ENCODE measurements around the gene SP6.

SP6 gene

DNA sequence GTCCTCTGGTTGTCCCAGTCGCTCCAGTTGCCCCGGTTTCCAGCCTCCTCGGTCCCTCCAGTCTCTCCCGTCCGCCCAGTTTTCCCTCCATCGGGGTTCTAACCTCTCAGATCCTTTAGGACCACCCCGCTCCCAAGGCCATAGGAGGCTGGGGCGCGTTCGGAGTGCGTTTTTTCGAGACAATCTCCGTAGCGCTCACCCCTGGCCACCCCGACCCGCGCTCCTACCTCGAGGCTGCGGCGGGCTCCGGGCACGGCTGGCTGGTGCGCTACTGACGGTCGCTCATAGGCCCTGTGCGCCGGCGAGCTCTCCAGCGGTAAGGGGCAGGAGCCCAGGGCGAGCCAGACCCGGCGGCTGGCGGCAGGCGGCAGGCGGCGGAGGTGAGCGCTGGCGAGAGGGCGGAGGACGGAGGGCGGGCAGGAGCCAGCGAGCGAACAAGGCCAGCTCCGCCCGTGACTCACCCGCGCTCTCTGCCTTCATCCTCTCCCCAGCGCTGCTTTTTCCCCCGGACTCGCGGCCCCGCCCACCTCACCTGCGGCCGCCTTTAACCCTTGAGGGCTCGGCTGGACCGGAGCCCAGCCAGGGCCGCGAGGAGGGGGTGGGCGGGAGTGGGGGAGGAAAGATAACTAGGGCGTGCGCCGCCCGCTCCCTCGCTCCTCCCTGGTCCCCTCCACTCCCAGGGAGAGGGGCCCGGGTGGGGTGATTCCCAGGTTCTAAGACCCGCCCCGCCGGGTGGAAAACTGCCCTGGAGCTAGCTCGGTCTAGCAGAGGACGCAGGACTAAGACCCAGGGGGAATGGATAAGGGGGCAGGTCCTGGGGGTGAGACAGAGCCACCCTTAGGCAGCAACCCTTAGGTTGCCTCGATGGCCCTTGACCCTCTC, at the start of gene SP6:
SP6 (minus strand) TSS at position 472 of the 882 bp plus-strand sequence. CDS start 2,734 bp downstream, outside the sequence.
- DNase-seq, result peak; percentile 89

DNA sequence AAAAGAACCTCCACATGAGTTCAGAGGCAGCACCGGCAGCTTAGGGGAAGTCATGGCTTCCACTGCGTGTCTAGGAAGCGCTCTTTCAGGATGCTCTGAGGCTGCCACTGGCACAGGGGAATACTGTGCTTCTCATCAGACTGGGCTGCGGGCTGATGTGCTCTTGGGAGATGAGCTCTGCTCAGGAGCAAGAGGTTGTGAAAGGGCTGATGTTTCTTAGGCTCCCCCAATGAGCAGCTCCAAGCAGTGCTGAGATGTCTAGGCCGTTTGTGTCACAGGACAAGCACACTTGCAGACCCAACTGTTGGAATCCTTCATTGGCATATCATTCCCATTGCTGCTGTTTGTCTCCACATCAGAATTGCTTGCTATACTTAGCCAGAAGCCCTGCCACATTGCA, 48.7 kb upstream of the SP6 start:
- no peak for DNase-seq

DNA sequence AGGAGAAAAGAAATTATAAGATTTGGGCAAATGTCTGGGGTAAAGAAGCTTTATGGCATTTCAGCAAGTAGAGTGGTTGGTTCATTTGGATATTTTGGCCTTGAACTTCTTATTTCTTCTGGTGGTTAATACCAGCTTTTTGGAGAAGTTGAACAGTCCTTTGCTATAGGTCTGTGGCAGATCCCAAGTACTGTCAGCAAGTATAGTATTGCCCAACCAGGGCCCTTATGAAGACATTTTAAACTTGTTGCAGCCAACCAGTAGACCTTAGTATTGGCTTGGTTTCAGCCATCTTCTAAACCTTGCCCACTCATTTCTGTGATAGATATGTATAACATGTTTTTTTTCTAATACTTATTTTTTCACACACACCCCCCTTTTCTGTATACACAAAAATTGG, 47.3 kb upstream of the SP6 start:
- DNase-seq, result no peak

DNA sequence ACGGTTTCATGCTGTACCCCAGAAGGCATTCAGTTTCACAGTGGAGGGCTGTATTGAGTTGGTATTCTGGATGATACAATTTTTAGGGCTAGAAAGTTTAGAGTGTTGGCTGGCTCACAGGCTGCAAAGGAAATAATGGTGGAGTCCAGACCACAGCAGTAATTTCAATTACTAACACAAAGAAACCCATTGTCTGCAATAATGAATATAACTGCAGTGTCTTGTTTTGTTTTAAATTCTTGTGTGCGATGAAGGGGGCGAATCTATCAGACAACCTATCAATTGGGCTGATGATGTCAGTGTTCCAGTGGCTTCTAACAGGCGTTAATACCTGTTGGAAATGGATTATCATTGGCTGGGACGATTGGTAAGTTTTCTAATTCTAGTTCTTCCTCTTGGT, 46.6 kb upstream of the SP6 start:
- DNase-seq, result no peak

DNA sequence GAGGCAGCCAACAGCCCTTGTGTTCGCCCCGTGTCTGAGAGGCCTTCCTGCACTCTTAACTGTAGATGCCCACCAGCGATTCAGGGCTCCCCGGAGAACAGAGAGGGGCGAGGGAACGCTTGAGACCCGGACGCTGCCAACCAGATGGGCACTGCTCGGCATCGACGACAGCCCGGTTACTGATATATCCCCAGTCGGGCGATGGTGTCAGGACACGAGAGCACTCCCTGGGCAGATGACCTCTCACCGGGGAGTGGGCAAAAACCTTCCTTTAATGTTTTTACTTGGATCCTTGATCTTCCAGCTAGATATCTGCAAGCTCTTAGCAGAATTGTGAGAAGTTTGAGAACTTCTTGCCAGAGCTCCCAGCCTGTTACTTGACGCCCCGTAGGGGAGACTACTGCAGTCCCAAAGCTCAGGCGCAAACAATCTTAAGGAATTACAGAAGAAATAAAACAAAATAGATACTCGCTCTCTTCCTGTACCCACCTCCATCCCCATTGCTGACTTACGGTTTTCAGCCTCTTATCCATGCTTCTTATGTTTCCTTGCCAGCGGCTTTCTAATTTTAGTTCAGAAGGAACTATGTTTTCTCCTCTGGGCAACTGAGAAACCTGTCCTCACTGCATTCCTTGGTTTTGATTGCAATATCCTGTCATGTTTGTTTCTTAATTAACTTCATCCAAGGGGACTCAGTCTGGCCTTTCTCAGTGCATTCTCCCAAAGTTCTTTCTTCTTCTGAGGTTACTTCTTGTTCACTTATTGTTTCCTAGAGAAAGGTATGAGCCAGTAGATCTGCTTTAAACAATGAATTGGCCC, 45.9 kb upstream of the SP6 start:
- DNase-seq, result no peak

DNA sequence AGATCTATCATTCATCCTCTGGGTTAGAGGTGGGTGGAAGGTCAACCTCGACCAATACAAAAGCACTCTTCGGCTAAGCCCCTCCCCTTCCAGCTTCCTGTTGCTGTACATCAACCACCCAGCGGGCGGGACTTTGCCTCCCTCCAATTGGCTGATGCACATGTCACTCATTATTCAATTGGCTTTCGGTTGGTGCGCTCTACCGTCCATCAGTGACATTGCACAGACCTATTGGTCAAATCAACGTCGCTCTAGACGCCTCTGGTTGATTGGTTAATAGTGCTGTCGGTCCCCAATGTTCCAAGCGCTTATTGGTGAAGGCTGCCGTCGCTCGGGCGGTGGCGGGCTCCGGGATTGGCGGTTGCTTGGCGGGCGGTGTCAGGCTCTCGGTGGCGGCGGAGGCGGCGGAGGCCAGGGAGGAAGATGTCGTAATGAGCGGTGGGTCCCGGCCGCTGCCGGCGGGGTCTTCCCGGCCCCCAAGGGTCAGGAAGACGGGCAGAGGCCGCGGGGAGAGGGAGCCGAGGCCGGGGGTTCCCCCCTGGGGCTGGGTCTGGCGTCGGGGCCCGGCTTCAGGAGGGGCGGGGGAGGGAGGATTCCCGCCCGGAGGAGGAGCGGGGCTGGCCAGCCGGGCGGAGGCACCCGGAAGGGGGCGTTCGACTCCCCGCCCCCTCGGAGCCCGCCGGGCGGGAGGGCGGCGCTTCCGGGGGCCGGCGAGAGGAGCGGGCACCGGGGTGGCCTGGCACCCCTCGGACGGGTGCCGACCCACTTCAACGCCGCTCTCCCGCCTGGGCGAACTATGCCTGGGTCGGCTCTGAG, 45.1 kb upstream of the SP6 start, which contains the start of gene SP2:
SP2 (plus strand) TSS at position 381 of the 816 bp plus-strand sequence; CDS start at position 432, 51 bp downstream.
- peak; percentile 99 for DNase-seq

DNA sequence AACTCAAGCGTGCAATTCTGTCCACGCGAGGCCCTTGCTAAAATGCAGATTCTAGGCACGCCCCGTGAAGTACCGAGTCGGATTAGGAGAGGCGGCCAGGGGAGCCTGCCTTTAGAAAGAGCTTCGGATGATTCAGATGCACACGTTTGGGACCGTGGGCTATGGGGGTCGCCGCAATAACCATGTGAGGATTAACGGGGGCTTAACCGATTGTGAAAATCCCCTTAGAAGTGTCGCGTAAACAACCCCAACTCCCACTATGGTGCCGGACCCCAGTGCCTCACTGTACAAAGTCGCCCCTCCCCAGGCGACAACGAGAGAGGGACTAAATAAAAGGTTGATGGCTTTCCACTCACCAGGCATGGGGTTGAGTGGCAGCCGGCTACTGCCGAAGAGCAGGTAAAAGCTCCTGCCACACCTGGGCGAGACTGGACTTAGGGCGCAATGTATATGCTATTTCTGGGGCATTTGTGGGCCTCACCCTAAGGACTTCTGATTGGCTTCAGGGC, 44.4 kb upstream of the SP6 start:
- DNase-seq, result no peak

DNA sequence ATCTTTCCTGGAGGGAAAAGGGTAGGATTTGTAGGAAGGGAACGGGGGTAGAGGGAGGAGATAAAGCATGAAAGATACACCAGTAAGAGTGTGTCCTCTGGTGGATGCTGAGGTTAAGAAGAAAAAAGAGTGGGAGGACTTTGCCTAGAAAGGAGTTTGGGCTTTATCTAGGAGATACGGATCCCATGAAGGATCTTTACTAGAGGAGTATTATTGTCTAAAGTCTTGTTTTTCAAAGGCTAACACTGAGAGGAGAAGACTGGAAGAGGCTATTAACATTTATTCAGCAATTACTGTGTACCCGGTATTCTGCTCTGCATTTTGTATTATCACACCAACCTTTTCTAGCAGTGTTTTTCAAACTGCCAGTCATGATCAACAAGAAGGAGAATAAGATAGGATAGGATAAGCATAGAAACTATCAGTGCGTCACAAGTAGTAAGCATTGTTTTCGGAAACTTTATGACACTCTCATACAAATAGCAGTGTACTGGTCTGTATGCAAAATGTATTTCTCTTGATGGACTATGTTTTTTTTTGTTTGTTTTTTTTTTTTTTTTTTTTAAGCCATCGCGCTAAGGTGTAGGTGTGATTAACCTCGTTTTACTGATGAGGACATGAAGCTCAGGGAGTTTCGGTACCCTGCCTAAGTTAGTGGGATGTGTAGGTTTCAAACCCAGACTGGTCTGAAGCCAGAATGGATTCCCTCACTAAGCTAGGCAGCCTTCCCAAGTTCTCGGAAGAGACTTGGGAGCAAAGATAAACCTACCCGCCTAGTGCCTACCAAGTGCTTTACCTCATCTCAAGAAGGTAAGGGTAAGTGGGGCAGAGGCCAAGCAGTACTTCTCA, 43.8 kb upstream of the SP6 start:
- no peak for DNase-seq

DNA sequence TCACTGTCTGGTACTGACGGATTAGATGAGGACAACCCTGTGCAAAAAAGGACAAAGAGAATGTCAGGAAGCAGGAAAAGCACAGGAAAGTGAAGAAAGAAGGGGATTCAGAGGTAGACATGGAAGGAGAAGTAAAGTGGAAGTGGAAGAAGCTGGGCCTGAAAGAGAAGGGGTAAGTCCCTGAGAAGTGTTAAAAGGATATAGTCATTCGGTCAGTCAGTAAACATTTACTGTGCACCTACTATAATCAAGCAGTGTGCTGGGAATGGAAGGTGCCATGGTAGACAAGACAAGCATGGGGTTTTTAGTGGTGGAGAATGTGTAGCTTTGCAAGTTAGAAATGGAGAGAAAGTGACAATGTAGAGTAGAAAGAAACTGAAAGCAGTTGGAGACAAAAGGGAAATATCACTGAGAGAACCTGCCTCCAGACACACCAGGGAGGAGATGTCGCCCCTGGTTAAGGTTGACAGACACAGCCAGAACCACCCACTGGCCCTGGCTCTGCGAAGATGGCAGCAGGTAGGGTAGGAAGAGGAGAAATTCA, 40.7 kb upstream of the SP6 start:
- no peak for DNase-seq

DNA sequence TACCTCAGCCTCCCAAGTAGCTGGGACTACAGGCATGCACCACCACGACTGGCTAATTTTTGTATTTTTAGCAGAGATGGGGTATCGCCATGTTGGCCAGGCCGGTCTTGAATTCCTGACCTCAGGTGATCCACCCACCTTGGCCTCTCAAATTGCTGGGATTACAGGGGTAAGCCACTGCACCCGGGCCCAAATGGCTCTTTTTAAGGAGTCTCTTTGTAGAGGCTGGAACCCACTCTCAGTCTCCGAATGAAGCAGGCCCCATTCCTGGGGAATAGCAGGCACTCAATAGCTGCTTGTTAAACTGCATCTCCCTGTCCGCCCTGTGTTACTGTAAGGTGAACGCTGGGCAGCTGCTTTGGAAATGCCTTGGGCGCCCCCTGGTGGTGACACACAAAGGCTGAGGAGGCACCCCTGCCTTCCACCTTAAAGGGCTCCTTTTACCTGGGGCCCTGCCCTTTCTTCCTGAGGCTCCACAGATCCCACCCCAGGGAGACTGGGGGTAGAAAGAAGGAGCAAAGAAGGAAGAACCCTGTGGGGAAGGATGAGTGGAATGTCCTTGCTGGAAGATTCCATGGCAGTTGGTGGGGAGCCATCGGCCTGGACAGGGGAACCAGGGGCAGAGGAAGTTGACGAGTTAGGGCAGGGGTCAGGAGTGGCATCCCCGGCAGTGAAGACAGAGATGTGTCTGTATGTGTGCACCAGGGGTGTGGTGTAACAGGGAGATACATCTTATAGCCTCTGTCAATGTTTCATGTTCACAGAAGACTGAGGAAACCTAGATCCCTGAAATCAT, 39.0 kb upstream of the SP6 start:
- peak; percentile 97 for DNase-seq

DNA sequence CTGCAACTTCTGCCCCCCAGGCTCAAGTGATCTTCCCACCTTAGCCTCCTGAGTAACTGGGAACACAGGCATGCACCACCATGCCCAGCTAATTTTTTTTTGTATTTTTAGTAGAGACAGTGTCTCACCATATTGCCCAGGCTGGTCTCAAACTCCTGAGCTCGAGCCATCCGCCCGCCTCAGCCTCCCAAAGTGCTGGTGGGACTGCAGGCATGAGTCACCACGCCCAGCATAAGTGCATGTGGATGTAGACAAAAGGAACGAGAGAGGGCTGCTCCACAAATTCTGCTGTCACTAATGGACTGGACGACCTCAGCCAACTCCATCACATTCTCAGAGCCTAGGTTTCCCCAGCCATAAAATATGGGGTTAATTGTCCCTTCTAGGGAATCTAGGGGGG, 37.3 kb upstream of the SP6 start:
- DNase-seq, result no peak

DNA sequence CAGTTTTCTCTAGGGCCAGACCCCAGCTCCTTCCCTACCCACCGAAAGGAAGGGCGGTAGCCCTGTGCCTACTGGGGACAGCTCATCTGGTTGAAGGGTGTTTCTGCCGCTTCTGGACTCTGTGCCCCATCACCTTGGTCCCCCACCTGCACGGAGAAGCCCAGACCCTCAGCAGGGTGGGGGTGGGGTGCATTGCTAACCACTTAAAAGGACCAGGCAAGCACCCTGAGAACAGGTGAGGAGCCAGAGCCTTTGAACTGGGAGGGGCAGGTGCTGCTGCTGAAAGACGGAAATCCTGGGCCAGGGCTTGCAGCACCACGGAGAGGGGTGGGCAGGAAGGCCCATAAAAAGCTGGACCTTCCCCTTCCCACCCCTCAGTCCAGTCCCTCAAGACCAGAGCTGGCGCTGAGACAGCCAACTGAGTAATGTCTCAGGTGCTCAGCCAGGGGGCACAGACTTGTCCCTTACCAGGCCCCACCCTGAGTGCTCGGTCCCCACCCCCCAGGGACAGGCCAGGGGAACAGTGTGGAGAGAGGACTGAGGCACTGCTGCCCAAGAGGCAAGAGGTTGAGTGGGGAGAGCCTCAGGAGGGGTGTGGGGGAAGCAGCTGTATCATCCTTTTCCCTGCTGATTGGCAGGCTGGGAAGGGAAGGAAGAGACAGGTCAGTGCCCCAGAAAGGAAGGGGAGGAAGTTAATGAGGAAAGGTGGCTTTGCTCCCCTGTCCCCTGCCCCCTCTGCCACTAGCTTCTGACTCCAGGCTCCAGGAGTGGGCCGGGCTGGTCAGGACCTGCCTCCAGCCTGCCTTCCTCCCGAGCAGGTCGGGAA, 34.2 kb upstream of the SP6 start:
- no peak for DNase-seq

DNA sequence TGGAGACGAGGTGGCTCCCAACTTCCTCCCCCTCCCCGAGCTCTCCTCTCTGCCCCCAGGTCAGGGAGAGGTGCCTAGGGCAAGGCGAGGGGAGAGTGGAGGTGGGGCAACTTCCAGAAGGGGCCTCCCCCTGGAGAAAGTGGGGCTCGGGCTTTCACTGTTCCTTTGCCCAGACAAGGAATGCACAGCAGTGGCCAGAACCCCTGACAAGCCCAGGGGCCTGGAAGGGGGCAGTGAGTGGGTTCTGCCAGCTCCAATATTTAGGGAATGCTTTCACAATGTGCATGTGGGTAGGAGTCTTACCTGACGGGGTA, 33.4 kb upstream of the SP6 start:
- no peak for DNase-seq

DNA sequence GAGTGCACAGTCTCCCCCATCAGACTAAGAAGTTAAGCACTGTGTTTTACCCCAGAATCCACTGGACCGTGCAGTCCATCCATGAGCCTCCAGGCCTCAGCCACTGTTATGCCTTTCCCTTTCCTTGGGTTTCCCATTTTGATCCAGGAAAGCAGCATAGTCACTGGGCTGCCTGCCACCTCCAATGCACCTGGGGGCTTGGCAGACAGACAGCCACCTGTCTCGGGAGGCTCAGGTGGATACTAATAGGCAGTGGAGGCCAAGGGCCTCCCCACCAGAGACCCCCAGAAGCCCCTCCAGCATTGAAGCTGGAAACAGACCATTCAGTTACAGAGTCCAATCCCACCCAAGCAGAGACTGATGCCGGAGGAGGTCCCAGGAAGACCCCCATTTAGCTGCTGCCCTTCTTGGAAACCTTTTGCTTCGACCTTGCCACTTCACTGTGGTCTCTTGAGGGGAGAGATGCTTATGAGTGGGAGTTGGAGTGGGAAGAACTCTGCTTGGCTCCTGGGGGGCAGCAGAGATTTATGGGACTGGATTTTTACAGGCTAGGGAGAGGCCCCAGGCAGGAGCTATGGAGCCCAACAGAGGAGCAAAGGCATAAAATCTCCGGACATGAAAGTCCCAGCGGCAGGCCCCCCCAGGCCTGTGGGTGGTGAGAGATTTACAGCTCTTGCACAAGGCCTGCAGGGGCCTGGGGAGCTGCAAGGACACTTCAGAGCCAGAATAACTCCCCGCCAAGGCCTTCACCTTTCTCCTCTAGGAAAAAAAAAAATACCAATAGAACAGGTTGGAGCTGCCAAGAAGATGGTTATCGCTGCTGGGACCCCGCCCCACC, 32.8 kb upstream of the SP6 start:
- no peak for DNase-seq

DNA sequence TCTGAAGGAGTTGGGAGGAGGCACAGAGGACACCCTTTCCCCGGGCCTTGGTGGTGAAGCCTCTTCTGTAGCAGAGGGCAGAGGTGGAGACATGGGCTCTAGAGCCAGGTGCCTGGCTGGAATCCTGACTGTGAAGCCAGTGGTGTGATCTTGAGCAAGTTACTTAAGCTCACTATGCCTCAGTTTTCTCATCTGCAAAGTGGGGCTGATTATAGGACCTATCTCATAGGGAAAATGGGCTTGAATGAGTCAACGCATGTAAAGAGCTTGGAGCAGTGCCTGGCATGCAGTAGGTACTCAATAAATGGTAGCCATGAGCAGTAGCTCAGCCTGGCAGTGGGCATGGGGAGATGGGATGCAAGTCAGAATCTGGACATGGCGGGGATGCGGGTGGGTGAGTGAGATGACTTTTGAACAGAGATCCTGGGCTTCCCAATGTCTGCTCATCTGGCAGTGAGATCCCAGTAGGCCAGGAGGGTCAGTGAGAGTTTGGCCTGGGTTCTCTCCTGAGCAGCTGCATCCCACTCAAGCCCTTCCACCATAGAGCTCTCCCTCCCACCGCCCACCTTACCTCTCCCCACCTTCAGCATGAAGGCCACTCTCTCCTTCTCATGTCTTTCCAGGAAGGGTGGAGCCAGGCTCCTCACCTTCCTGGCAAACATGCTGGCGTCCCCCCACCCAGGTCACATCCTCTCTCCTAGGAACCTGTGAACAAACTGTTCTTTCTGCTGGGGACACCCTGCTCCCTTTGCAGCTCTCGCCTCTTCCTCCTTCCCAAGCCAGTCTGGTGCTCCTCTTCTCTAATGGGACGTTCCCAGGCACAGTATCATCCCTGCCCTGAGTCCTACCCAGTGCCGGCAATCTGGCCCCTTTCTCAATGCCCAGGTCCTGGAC, 32.0 kb upstream of the SP6 start:
- no peak for DNase-seq

DNA sequence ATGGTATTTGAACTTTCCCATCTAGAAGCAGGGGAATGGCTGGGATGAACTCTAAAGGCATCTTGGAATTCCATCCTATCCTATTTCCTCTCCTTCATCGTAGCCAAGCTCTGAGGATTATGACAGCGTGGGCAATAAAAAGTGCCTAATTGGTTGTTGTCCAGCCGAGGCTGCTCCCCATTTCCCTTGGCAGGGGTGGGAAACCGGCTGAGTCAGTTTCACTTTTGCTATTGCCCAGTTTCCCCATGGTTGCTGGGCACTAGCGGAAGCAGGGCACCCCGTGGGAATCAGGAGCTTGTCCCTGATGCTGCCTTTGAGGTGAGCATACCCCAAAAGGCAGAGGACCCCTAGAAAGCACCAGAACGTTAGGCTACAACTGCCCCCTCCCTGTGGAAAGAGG, 31.3 kb upstream of the SP6 start:
- DNase-seq, result no peak

DNA sequence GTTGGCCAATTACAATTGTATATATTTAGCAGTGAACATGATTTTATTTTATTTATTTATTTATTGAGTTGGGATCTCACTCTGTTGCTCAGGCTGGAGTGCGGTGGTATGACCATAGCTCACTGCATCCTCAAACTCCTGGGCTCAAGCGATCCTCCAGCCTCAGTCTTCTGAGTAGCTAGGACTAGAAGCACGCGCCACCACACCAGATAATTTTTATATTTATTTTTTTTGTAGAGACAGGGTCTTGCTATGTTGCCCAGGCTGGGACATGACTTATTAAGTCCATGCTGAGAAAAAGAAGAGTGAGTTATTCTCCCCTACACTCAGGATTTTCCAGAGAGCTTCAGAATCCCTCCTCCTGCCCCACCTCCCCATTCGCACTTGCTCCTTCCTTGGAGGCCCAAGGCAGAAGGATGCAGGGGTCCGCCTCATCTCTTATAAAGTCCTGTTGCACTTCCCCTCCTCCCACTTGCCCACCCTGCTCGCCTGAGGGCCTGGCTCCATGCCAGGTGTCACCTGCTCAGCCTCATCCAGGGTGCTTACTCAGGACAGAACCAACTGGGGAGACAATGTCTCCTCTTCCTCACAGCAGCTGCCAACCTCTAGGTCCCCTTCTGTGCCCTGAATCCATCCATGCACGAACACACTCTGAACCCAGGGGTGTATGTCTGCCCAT, 29.0 kb upstream of the SP6 start:
- no peak for DNase-seq

All from activated effector memory CD4-positive, alpha-beta T cell treated with anti-CD3 and anti-CD28 coated beads, Interleukin-2, amount 50 U/mL, for 16 hours (primary cell).